Body of pancreas (tissue), 4 donors: ENCODE measurements around the gene COPZ1.

Source experiments
- POLR2A ChIP-seq, 3 donors: fragments of 450-650 bp; IDR thresholded peaks; one replicate each; pipeline ENCODE4 v1.6.1; 2016; ENCODE audit warnings: antibody characterized with exemption in 3 of 3, mild to moderate bottlenecking in 2 of 3
- TF ChIP-seq, protein P1 (sequence below), 7 experiments: fragments of 450-650 bp in 4 of 7; fragments of 200-600 bp in 3 of 7; sonication (generic) in 3 of 7; IDR thresholded peaks; one replicate each; pipeline ENCODE4 v1.5.1; 2016 to 2019; ENCODE audit warnings: antibody characterized with exemption in 7 of 7

DNA sequence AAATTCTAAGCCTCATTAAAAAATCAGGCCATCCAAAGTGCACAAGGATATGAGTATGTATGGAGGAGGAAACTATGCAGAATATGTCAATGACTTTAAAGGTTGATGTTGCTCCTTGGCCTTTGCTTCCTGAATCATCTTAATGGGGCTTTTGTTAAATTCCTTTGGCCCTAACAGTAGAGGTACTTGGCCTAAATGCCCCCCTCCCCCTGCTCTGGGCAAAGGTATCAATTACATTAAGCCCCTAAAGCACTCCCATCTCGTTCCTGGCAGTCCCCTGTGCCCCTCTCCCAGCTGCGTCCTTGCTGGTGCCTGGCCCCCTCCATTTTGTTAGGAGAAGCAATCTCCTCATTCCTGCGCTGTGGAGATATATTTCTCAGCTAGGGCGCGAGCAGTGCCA is 4.8 kb downstream of the COPZ1 start:
- TF ChIP-seq POLR2A (IDR thresholded peaks at IDR 0.05) = no peak
- TF ChIP-seq, protein P1, sequence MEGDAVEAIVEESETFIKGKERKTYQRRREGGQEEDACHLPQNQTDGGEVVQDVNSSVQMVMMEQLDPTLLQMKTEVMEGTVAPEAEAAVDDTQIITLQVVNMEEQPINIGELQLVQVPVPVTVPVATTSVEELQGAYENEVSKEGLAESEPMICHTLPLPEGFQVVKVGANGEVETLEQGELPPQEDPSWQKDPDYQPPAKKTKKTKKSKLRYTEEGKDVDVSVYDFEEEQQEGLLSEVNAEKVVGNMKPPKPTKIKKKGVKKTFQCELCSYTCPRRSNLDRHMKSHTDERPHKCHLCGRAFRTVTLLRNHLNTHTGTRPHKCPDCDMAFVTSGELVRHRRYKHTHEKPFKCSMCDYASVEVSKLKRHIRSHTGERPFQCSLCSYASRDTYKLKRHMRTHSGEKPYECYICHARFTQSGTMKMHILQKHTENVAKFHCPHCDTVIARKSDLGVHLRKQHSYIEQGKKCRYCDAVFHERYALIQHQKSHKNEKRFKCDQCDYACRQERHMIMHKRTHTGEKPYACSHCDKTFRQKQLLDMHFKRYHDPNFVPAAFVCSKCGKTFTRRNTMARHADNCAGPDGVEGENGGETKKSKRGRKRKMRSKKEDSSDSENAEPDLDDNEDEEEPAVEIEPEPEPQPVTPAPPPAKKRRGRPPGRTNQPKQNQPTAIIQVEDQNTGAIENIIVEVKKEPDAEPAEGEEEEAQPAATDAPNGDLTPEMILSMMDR (IDR thresholded peaks at IDR 0.05) = no peak
